IPS DF 6.9 (cell line): ENCODE measurements around the gene KCNG2.

Experiments
- DNase-seq: peaks from one replicate; pipeline ENCODE4 v3.0.0-alpha.2; 2013; ENCODE audit warnings: low read depth, low spot score
- H3K27ac ChIP-seq: one replicate; pipeline ENCODE4 v1.5.1; 2013; ENCODE audit warnings: low read length, control low read depth
- H3K27me3 ChIP-seq: 2 replicates; pipeline ENCODE4 v1.6.1; 2013; ENCODE audit warnings: mild to moderate bottlenecking, low read length; ENCODE audit not compliant: control insufficient read depth, insufficient read depth
- H3K36me3 ChIP-seq: 2 replicates; pipeline ENCODE4 v1.6.1; 2013; ENCODE audit warnings: low read length; ENCODE audit not compliant: control insufficient read depth, insufficient read depth
- H3K4me1 ChIP-seq: 2 replicates; pipeline ENCODE4 v1.6.1; 2013; ENCODE audit warnings: low read length; ENCODE audit not compliant: control insufficient read depth, insufficient read depth
- H3K4me3 ChIP-seq: 2 replicates; pipeline ENCODE4 v1.5.1; 2013; ENCODE audit warnings: mild to moderate bottlenecking, low read length
- H3K9me3 ChIP-seq: 2 replicates; pipeline ENCODE4 v1.6.1; 2013; ENCODE audit warnings: low read length, inconsistent platforms; ENCODE audit not compliant: control insufficient read depth, insufficient read depth
- whole genome bisulfite sequencing: extraction: QIAGEN DNeasy Blood & Tissue Kit; methylation state at CpG from one replicate; pipeline ENCODE4 v1.1.7; 2013; ENCODE audit warnings: mixed read lengths, missing lambda C conversion rate; ENCODE audit not compliant: insufficient read length, insufficient coverage; 5-methylcytosine and 5-hydroxymethylcytosine counted together

KCNG2 gene

GRCh38 chr18:79887181-79888000 lies 89.7 kb downstream of the KCNG2 start:
- no CpG with 5 or more reads among the region's 30 CpGs for WGBS
- H3K36me3 ChIP-seq = no peaks in the 10 kb centered on the region
- H3K27ac ChIP-seq = no peak overlapping the region
- peaks cover 2% of the 10 kb centered on the region for H3K9me3 ChIP-seq
- H3K27me3 ChIP-seq = no peaks in the 10 kb centered on the region
- H3K4me1 ChIP-seq = no peaks in the 10 kb centered on the region
- DNase-seq = no peak
- no peak overlapping the region for H3K4me3 ChIP-seq

DNA sequence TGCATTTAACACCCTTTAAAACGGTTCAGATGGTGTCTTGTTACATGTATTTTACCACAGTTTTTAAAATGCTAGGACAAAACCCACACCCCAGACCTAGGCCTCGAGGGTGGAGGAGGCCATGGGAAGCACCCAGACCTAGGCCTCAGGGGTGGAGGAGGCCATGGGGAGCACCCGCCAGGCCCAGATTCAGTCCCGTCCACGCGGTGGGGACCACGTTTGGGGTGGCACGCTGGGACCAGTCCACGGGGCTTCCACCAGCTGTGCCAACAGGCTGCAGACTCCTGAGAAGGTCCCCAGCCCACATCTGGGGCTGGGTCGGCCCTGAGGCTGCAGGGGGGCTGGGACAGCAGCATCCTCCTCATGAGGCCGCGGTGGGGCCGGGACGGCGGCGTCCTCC lies 90.3 kb downstream of the KCNG2 start:
- DNase-seq = no peak
- Histone ChIP-seq H3K9me3 (peaks cover 2% of the 10 kb centered on the region), H3K36me3 (no peaks in the 10 kb centered on the region), H3K27ac (no peak overlapping the region), H3K4me1 (no peaks in the 10 kb centered on the region), H3K4me3 (no peak overlapping the region), H3K27me3 (no peaks in the 10 kb centered on the region)
- WGBS = no CpG with 5 or more reads among the region's 16 CpGs

- Histone ChIP-seq H3K4me1 (no peaks in the 10 kb centered on the region), H3K4me3 (no peak overlapping the region), H3K9me3 (peaks cover 2% of the 10 kb centered on the region), H3K27me3 (no peaks in the 10 kb centered on the region), H3K27ac (no peak overlapping the region), H3K36me3 (no peaks in the 10 kb centered on the region)
- DNase-seq = no peak
- no CpG with 5 or more reads among the region's 14 CpGs for WGBS
Observed at GRCh38 chr18:79889569-79889968, 91.8 kb downstream of the KCNG2 start.

DNA sequence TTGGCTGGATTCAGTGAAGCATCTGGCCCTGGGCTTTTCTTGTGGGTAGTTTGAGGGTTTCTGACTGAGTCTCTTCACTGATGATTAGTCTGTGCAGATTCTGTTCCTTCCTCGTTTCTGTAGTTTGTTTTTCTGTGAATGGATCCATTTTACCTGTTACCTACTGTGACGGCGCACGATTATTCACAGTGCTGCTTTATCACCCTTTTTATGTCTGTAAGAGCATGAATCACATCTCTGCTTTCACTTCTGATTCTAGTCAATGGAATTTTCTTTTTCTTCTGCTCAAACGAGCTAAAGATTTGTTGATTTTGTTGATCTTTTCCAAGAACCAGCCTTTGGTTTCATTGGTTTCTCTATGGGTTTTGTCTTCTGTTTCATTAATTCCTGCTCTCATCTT lies 92.9 kb downstream of the KCNG2 start:
- Histone ChIP-seq H3K36me3 (no peaks in the 10 kb centered on the region), H3K27me3 (no peaks in the 10 kb centered on the region), H3K4me1 (no peaks in the 10 kb centered on the region), H3K4me3 (no peak overlapping the region), H3K27ac (no peak overlapping the region), H3K9me3 (peaks cover 2% of the 10 kb centered on the region)
- WGBS = no CpG with 5 or more reads among the region's 5 CpGs
- DNase-seq = no peak

DNA sequence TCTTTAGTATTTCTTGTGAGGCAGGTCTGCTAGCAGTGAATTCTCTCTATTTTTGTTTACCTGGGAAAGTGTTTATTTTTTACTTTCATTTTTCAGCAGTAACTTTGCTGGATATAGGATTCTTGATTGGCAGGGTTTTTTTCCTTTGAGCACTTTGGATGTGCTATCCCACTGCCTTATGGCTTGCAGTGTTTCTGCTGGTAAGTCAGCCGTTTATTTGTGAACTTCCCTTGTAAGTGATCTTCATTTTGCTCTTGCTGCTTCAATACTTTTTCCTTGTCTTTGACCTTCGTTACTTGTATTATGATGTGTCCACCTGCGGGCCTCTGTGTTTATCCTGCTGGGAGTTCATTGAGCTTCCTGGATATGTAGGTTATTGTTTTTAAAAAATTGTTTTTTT lies 99.0 kb downstream of the KCNG2 start:
- no peak overlapping the region for H3K27ac ChIP-seq
- no peaks in the 10 kb centered on the region for H3K27me3 ChIP-seq
- no peak for DNase-seq
- H3K36me3 ChIP-seq = peaks cover 2% of the 10 kb centered on the region; the same call in 1 of the 2 replicates
- no CpG with 5 or more reads among the region's 3 CpGs for WGBS
- H3K4me1 ChIP-seq = no peaks in the 10 kb centered on the region
- no peak overlapping the region for H3K4me3 ChIP-seq
- H3K9me3 ChIP-seq = peaks cover 8% of the 10 kb centered on the region

GRCh38 chr18:79897940-79898625 lies 100.3 kb downstream of the KCNG2 start:
- H3K4me1 ChIP-seq = no peaks in the 10 kb centered on the region
- H3K27ac ChIP-seq = no peak overlapping the region
- no CpG with 5 or more reads among the region's 15 CpGs for WGBS
- H3K9me3 ChIP-seq = peaks cover 8% of the 10 kb centered on the region
- peaks cover 2% of the 10 kb centered on the region; the same call in 1 of the 2 replicates for H3K36me3 ChIP-seq
- DNase-seq = no peak
- H3K4me3 ChIP-seq = no peak overlapping the region
- H3K27me3 ChIP-seq = no peaks in the 10 kb centered on the region

GRCh38 chr18:79898952-79899608 lies 101.3 kb downstream of the KCNG2 start:
- Histone ChIP-seq H3K4me3 (no peak overlapping the region), H3K36me3 (peaks cover 2% of the 10 kb centered on the region; the same call in 1 of the 2 replicates), H3K4me1 (no peaks in the 10 kb centered on the region), H3K9me3 (peaks cover 8% of the 10 kb centered on the region), H3K27me3 (no peaks in the 10 kb centered on the region), H3K27ac (no peak overlapping the region)
- WGBS = no CpG with 5 or more reads among the region's 70 CpGs
- no peak for DNase-seq

- no peaks in the 10 kb centered on the region for H3K4me1 ChIP-seq
- H3K4me3 ChIP-seq = no peak overlapping the region
- H3K27ac ChIP-seq = no peak overlapping the region
- no peaks in the 10 kb centered on the region for H3K27me3 ChIP-seq
- peaks cover 8% of the 10 kb centered on the region for H3K9me3 ChIP-seq
- no CpG with 5 or more reads among the region's 53 CpGs for whole genome bisulfite sequencing
- H3K36me3 ChIP-seq = peaks cover 2% of the 10 kb centered on the region; the same call in 1 of the 2 replicates
- no peak for DNase-seq
Observed at GRCh38 chr18:79899609-79900445, 102.1 kb downstream of the KCNG2 start.

GRCh38 chr18:79900610-79901570 lies 103.2 kb downstream of the KCNG2 start:
- no peak for DNase-seq
- no CpG with 5 or more reads among the region's 28 CpGs for WGBS
- H3K9me3 ChIP-seq = peaks cover 8% of the 10 kb centered on the region

More at GRCh38 chr18:79900610-79901570, 103.2 kb downstream of the KCNG2 start:
- H3K36me3 ChIP-seq = peaks cover 2% of the 10 kb centered on the region; the same call in 1 of the 2 replicates
- H3K27me3 ChIP-seq = no peaks in the 10 kb centered on the region
- H3K27ac ChIP-seq = no peak overlapping the region
- no peaks in the 10 kb centered on the region for H3K4me1 ChIP-seq
- H3K4me3 ChIP-seq = no peak overlapping the region
